Measurements from ENCODE around the gene KCNQ2.

The KCNQ2 gene

DNA sequence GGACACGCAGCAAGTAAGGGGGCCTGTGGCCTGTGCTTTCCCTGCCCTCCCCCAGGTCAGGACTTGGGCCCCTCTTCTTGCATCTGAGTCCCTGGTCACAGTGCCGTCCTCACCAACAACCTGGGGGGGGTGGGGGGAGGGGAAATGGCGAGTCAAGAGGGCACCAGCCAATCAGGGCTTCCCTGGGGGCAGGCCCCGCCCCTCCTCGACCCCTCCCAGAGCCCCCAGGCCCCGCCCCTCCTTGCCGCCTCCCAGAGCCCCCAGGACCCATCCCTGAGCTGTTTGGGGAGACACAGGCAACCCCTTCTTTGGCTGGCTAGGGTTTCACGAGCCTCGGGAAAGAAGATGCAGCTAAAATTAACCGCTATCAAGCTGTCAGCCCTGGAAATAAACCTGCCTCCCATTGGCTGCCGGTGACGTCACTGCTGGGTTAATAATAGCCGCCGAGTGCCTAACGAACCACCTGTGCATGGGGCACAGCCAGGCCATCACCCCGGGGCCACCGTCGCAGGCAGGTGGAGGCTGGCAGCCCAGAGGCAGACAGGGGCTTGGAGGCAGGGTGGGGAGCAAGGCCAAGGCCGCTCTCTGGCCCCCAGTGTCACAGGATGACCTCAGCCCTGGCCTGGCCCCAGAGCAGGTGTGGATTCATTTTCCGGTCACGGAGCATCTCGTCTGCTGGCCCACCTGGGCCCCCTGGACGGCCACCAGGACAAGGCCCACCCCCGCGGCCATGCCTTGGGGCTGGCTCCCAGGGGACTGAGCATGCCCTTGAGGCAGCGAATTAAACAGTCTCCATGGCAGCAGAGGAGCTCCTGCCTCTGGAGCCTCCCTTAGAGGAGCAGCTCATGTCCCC, 29.6 kb upstream of the KCNQ2 start:
- DNase-seq (ENCODE audit: low spot score) = no peak

DNA sequence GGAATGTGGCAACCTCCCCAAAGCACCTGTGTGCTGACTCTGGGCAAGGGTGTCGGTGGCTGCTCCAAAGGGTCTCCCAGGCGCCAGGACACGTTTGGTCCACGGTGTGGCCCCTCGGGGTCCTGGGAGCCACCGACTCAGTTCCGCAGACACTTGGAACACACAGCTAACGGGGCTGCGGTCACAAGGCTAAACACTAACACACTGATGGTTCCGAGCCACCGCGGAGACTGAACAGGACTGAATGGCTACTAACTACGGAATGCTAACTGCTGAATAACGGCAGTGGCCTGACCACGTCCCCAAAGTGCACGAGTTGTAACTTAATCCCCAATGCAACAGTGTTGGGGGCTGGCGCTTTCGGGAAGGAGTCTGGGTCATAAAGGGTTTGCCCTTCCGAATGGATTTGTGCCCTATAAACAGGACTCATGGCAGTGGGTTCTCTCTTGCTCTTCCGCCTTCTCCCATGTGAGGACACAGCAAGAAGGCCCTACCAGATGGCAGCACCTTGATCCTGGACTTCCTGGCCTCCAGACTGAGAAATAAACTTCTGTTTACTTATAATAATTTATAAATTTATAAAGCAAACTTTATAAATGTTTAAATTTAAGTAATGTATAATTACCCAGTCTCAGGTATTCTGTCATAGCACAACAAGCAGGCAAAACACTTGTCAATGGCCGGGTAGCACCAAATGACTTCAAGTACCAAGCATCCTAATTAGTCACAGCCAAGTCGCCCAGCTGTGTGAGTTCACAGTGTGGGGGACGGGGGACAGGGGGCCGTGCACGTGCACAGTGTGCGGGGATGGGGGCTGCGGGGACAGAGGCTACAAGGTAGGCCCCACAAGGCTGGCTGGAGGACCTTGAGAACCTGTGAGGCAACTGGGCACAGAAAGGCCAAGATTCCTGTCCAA, 28.7 kb upstream of the KCNQ2 start:
- no peak for DNase-seq (ENCODE audit: low spot score)

- DNase-seq (ENCODE audit: low spot score) = no peak
Observed at GRCh38 chr20:63500151-63500901, 27.9 kb upstream of the KCNQ2 start.

DNA sequence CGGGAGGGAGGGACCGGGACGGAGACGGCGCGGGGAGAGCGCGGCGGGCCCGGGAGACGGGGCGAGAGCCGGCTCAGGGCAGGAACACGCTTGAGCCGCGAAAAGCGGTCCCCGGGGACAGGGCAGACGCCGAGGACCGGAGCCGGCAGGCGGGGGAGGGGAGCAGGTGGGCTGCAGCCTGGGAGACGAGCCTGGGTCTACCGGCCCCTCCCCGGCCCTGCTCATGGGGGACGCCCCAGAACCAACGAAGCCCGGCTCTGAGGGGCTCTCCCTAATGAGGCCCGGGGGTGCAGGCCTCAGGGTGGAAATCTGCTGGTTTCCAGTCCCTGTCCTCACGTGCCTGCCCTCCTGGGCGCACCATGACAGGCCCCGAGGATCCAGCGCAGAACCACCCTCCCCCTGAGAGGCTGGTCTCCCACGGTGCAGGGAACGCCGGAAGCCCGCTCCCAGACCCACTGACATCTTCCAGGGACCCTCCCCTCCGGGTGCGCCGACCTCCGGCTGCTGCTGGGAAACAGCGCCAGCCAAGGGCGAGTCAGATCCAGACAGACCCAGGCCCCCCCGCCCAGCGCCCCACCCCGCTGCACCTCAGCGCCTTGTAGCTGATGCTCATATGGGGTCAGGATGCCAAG, 27.0 kb upstream of the KCNQ2 start:
- no peak for DNase-seq (ENCODE audit: low spot score)

DNA sequence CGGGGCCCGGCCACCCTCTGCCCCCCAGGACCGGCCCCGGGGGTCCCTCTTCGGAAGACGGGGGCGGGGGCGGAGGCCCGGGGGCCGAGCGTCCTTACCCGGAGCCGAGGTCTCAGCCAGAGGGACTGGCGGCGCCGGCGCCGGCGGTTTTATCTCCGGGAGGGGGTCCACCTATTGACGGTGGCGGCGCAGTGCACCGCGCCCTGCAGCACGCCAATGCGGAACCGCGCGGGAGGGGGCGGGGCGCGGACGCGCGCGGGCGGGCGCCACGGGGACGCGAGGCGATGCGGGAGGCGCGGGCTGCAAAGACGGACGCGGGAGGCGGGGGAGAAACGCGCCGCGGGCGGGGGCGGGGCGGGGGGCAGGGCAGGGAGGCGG, 26.5 kb upstream of the KCNQ2 start, which contains the start of gene EEF1A2:
Gene EEF1A2, minus strand, starts transcription at position 124 of the 378 bp plus-strand sequence. CDS start 1,320 bp downstream, outside the sequence.
- DNase-seq (ENCODE audit: low spot score) = peak; percentile 64

GRCh38 chr20:63497946-63498935, 25.8 kb upstream of the KCNQ2 start:
- DNase-seq (ENCODE audit: low spot score) = peak; percentile 73

DNA sequence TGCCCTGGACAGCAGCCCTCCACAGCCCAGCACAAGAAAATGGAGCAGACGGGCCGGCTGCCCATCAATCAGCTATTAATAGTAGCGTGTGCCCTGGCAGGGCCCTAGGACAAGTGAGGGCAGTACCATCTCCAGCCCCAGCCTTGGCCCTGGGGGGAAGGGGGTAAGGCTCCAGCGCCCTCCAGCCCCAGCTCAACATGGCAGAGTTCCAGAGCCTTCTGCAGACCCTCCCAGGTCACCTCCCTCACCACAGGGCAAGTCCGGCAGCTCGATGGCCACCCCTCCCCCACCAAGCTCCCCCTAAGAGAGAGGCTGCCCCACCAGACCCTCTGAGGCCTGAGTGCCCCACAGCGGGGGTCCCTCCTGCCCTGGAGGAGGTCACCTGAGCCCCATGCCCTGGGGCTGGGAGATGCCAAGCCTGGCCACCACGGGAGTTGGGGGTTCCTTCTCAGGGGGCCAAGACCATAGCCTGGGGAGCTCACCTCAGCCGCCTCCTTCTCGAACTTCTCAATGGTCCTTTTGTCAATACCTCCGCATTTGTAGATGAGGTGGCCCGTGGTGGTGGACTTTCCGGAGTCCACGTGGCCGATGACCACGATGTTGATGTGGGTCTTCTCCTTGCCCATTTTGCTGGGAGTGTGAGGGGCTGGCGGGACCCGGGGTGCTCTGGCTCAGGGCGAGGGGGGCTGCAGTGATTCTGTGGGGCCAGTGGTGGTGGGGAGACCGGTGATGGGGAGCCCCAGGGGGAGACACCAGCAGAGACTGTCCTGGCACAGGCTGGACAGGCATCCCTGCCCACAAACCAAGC, 24.9 kb upstream of the KCNQ2 start:
- no peak for DNase-seq (ENCODE audit: low spot score)

- DNase-seq (ENCODE audit: low spot score) = no peak
Observed at GRCh38 chr20:63496596-63497120, 24.2 kb upstream of the KCNQ2 start.

DNA sequence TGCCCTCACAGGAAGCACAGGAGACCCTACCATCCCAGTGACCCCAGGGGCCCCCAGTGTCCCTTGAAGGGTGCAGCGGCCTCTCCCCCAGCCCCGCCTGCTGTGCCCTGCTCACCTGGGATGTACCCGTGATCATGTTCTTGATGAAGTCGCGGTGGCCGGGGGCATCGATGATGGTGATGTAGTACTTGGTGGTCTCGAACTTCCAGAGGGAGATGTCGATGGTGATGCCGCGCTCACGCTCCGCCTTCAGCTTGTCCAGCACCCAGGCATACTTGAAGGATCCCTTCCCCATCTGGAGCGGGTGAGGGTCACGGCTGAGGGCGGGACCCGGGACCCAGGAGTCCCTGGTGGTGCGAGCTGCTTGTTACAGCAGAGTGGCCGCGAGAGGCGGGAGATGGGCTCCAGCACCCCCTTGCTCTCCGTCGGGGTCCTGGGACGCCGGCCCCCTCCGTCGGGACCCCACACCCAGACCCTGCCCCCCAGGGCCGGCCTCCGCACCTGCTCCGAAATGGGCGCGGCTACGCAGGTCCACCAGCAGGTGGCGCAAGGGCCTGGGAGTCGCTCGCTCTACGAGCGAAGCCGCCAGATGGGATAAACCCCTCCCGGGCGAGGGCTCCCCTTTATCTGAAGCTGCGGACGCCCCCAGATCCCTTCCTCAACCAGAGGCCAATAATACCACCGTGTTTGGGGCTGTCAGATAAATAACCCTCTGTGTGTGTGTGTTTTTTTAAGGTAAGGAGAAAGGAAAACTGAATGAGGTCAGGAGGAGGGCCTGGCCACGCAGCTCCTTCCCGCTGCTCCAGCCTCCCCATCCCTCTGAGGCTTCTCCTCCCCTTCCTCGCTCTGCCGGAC, 23.5 kb upstream of the KCNQ2 start:
- peak; percentile 90 for DNase-seq (ENCODE audit: low spot score)

GRCh38 chr20:63495167-63495720, 22.8 kb upstream of the KCNQ2 start:
- no peak for DNase-seq (ENCODE audit: low spot score)

DNA sequence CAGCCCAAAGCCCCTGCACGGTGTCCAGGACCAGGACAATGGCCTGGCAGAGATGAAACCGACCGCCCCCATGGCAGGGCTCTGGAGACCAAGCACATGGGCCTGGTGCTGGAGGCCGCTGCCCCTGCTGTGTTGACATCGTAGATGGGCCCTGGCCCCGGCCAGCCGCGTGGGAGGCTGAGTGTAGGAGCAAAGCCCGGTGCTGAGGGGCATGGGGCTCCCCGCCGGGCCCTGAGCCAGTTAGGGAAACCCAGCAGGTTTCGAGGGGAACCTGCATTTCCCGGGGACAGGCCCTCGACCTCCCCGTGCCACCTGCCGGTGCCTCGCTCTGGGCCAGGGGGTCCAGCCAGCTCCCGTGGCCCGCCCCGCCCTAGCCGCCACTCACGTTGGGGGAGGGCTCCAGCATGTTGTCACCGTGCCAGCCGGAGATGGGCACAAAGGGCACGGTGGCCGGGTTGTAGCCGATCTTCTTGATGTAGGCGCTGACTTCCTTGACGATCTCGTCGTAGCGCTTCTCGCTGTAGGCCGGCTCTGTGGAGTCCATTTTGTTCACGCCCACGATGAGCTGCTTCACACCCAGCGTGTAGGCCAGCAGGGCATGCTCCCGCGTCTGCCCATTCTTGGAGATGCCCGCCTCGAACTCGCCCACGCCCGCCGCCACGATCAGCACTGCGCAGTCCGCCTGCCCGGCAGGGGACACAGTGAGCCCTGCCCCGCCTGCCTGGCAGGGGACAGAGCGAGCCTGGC, 22.1 kb upstream of the KCNQ2 start:
- DNase-seq (ENCODE audit: low spot score) = no peak

DNA sequence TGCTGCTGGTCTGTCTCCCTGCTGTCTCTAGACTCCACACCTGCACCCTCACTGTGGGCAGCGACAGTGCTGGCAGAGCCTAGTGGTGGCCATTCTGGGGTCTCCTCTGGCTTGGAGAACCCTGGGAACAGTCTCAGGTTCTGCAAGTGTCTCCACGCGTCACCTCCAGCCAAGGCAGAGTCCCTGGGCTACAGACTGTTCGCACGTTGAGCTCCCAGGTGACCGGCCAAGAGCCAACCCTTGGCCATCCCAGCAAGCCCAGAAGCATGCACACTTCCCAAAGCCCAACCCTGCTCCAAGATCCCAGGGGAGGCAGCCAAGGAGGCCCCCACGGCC, 21.6 kb upstream of the KCNQ2 start:
- no peak for DNase-seq (ENCODE audit: low spot score)

DNA sequence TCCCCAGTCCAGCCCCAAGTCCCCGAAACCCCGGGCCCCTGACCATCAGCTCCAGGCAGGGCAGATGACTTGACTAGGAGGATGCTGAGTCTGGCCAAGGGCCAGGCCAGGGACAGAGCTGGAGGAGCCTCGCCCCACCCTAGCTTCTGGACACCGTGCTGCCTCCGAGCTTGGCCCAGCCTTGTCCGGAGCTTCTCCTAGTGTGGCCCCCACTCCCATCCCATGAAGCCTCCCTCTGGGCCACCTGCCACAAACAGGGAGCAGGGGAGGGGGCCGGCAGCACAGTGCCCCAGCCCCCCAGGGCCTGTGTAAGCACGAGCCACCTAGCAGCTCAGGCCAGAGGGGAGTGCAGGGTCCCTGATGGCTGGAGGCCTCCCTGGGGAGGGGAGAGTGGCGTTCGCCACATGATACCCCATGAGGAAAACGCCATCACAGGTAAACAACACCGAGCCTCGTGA, 21.1 kb upstream of the KCNQ2 start:
- no peak for DNase-seq (ENCODE audit: low spot score)

GRCh38 chr20:63492982-63493381, 20.5 kb upstream of the KCNQ2 start:
- DNase-seq (ENCODE audit: low spot score) = no peak

- no peak for DNase-seq (ENCODE audit: low spot score)
Observed at GRCh38 chr20:63492518-63492917, 20.1 kb upstream of the KCNQ2 start.

DNA sequence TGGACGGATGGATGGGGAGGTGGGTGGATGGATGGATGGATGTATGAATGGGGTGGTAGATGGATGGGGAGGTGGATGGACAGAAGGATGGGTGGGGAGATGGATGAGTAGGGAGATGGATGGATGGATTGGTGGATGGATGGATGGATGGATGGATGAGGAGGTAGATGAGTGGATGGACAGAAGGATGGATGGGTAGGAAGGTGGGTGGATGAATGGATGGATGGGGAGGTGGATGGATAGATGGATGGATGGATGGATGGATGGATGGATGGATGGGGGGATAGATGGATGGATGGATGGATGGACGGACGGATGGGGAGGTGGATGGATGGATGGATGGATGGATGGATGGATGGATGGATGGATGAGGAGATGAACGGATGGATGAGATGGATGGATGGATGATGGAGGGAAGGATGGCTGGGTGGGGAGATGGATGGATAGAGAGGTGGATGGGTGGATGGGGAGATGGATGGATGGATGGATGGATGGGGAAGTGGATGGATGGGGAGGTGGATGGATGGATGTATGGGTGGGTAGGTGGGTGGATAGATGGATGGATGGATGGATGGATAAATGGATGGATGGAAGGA, 19.3 kb upstream of the KCNQ2 start:
- no peak for DNase-seq (ENCODE audit: low spot score)

GRCh38 chr20:63491078-63491477, 18.6 kb upstream of the KCNQ2 start:
- no peak for DNase-seq (ENCODE audit: low spot score)
